Activated CD8-positive, alpha-beta T cell treated with anti-CD3 and anti-CD28 coated beads for 36 hours (primary cell): ENCODE data around the gene CTTNBP2NL. TPM values are rescaled to one million over a fixed set of nuclear protein-coding genes. Genes with fewer than 3 reads are reported as not detected.
A peak's percentile ranks its signal among the peaks of the same experiment; 100 is the strongest.

Experiments
- ATAC-seq: fragments of 200-7000 bp; cut with Tn5 transposase; one replicate; pipeline ENCODE4 v1.10.0; 2021; ENCODE audit warnings: mild to moderate bottlenecking, moderate library complexity
- CTCF ChIA-PET: fragments of 350-600 bp; sonication (Branson Sonifier 250); formaldehyde crosslinking; loops from one replicate; lab custom pipeline; 2021; ENCODE audit warnings: antibody characterized with exemption; lab: Charles Lee
- POLR2A ChIA-PET: fragments of 350-600 bp; sonication (Branson Sonifier 250); formaldehyde crosslinking; loops from one replicate; lab custom pipeline; 2021; ENCODE audit warnings: antibody characterized with exemption; lab: Charles Lee
- DNase-seq: peaks from one replicate; pipeline ENCODE4 v3.0.0-alpha.2; 2020
- H3K27ac Mint-ChIP-seq: one replicate; pipeline ENCODE4 v1.8.0; 2021; ENCODE audit warnings: mild to moderate bottlenecking, mixed read lengths
- H3K27me3 Mint-ChIP-seq: one replicate; pipeline ENCODE4 v1.8.0; 2021; ENCODE audit warnings: mixed read lengths
- H3K36me3 Mint-ChIP-seq: one replicate; pipeline ENCODE4 v1.8.0; 2021; ENCODE audit warnings: low read depth, mixed read lengths
- H3K4me1 Mint-ChIP-seq: one replicate; pipeline ENCODE4 v1.8.0; 2021; ENCODE audit warnings: low read depth, mixed read lengths
- H3K4me3 Mint-ChIP-seq: one replicate; pipeline ENCODE4 v1.8.0; 2021; ENCODE audit warnings: mild to moderate bottlenecking, moderate library complexity, mixed read lengths
- H3K9me3 Mint-ChIP-seq: one replicate; pipeline ENCODE4 v1.8.0; 2021; ENCODE audit warnings: mixed read lengths
- CTCF ChIP-seq: fragments of 200-600 bp; IDR thresholded peaks from one replicate; pipeline ENCODE4 v1.8.0; 2022; ENCODE audit warnings: antibody characterized with exemption, mild to moderate bottlenecking
- intact Hi-C: fragments of 100-400 bp; cut with micrococcal nuclease; formaldehyde crosslinking; loops from one replicate; pipeline ENCODE4 v1.10.0; 2022
- total RNA-seq, 2 experiments: library from RNA; stranded (reverse); gene quantifications; one replicate each; pipeline ENCODE4 v1.2.3, GENCODE V29; 2021

The CTTNBP2NL gene
- total RNA-seq, 2 experiments from 2014 or later: 1.1 to 1.7 TPM

GRCh38 chr1:112390775-112391602, 5.0 kb upstream of the CTTNBP2NL start:
- ChIA-PET POLR2A (interaction anchor here (0.7 to 1.5 kb wide), 4 partner anchors 72 to 313 kb away, joined by 3 to 4 read pairs (median 3); no protein-coding TSS in a partner anchor), CTCF (interaction anchor here (0.7 to 10.3 kb wide), 50 partner anchors 10 to 682 kb away, joined by 3 to 122 read pairs (median 4); partner anchors contain the start of genes CAPZA1, LRIG2, MOV10 and PPM1J)
- peak overlapping the region; percentile 48 for H3K4me3 Mint-ChIP-seq
- no peak overlapping the region for H3K27ac Mint-ChIP-seq
- intact Hi-C loops: loop anchor here (2.0 kb wide), 2 partner anchors 76 to 316 kb away; partner anchors contain the start of gene RHOC
- no peaks in the 10 kb centered on the region for H3K36me3 Mint-ChIP-seq
- TF ChIP-seq CTCF: peak; percentile 86
- peaks cover 32% of the 10 kb centered on the region for H3K27me3 Mint-ChIP-seq
- peaks cover 18% of the 10 kb centered on the region for H3K4me1 Mint-ChIP-seq
- DNase-seq: peak; percentile 88
- H3K9me3 Mint-ChIP-seq: no peaks in the 10 kb centered on the region
- ATAC-seq: peak; percentile 91

GRCh38 chr1:112391603-112391940, 4.4 kb upstream of the CTTNBP2NL start:
- Mint-ChIP-seq H3K36me3 (no peaks in the 10 kb centered on the region), H3K9me3 (no peaks in the 10 kb centered on the region), H3K27ac (no peak overlapping the region), H3K4me1 (peaks cover 19% of the 10 kb centered on the region), H3K27me3 (peaks cover 32% of the 10 kb centered on the region), H3K4me3 (no peak overlapping the region)
- TF ChIP-seq CTCF: no peak
- ChIA-PET POLR2A (interaction anchor here (1.3 to 1.4 kb wide), 2 partner anchors 310 to 313 kb away, joined by 3 read pairs; no protein-coding TSS in a partner anchor), CTCF (interaction anchor here (0.7 to 10.3 kb wide), 35 partner anchors 9 to 682 kb away, joined by 3 to 122 read pairs (median 6); partner anchors contain the start of genes CAPZA1, LRIG2, MOV10 and PPM1J)
- intact Hi-C loops: loop anchor here (2.0 kb wide), 2 partner anchors 75 to 315 kb away; partner anchors contain the start of gene RHOC
- DNase-seq (no peak), ATAC-seq (no peak)

- ATAC-seq (no peak), DNase-seq (no peak)
- Mint-ChIP-seq H3K36me3 (no peaks in the 10 kb centered on the region), H3K4me1 (peaks cover 27% of the 10 kb centered on the region), H3K9me3 (no peaks in the 10 kb centered on the region), H3K27ac (no peak overlapping the region), H3K4me3 (no peak overlapping the region), H3K27me3 (peaks cover 43% of the 10 kb centered on the region)
- intact Hi-C loops: no loop called here
- ChIA-PET POLR2A (interaction anchor here (0.6 kb wide), 1 partner anchor 132 kb away, joined by 3 read pairs; no protein-coding TSS in a partner anchor), CTCF (interaction anchor here (1.1 to 10.3 kb wide), 5 partner anchors 71 to 317 kb away, joined by 3 to 122 read pairs (median 6); no protein-coding TSS in a partner anchor)
- TF ChIP-seq CTCF: no peak
These were observed 2.4 kb upstream of the CTTNBP2NL start for GRCh38 chr1:112393631-112393974.

DNA sequence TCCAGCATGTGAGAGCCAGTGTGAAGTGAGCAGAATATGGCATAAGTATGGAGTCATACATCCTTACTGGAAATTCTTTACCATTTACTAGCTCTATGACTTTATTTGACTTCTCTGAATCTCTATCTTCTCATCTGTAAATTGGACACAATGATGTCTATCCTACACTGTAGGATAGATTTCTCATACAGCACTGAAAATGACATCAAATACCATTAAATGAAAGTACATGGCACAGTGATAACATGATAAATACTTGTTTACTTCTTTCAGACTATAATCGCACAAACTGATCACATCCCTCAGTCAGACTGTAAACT, 1.3 kb upstream of the CTTNBP2NL start:
- Mint-ChIP-seq H3K27me3 (peaks cover 41% of the 10 kb centered on the region), H3K9me3 (no peaks in the 10 kb centered on the region), H3K36me3 (no peaks in the 10 kb centered on the region), H3K4me3 (no peak overlapping the region), H3K27ac (no peak overlapping the region), H3K4me1 (peaks cover 29% of the 10 kb centered on the region)
- no peak for TF ChIP-seq CTCF
- DNase-seq (no peak), ATAC-seq (no peak)
- POLR2A ChIA-PET: no interaction called here
- intact Hi-C loops: no loop called here
- CTCF ChIA-PET: interaction anchor here (1.1 to 10.3 kb wide), 4 partner anchors 70 to 316 kb away, joined by 3 to 122 read pairs (median 6); no protein-coding TSS in a partner anchor
